ENCODE results near the gene SYF2. TPM values are rescaled to one million over a fixed set of nuclear protein-coding genes. Genes with fewer than 3 reads are reported as not detected.

SYF2 gene
- total and polyA plus RNA-seq, 2 donors (not counting 1 experiment from before 2014, with no cell fraction given), result 41.6 to 42.4 TPM

DNA sequence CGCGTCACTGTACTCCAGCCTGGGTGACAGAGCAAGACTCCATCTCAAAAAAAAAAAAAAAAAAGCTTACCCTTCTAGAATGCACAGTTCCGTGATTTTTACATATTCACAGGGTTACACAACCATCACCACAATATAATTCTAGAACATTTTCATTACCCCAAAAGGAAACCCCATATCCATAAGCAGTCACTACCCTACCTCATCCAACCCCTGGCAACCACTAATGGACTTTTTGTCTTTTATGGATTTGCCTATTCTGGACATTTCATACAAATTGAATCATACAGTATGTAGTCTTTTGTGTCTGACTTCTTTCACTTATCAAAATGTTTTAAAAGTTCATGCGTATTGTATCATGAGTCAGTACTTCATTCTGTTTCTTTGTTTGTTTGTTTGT lies 22.8 kb downstream of the SYF2 start:
- H3K4me1 ChIP-seq (ENCODE audit: control insufficient read depth, extremely low read depth, insufficient read depth, low read length), result no peaks in the 10 kb centered on the region
- H4K20me1 ChIP-seq (ENCODE audit: control insufficient read depth, extremely low read depth, insufficient read depth, low read length), result no peaks in the 10 kb centered on the region
- H3K4me2 ChIP-seq (ENCODE audit: extremely low read depth, insufficient read depth, low read length), result no peak overlapping the region
- H2AFZ ChIP-seq (ENCODE audit: low read length), result no peak overlapping the region
- TF ChIP-seq EZH2 (IDR thresholded peaks at IDR 0.05; ENCODE audit: low read length, missing control alignments) (no peak), CTCF (conservative IDR thresholded peaks at IDR 0.05 in 1 of 2, IDR thresholded peaks at IDR 0.05 in 1 of 2; ENCODE audit: low read depth in 1 of 2, low read length in 2 of 2) (no peak)
- H3K4me3 ChIP-seq (replicated peaks in 1 of 4; ENCODE audit: control extremely low read depth in 1 of 4, insufficient read depth in 1 of 4, low read depth in 3 of 4, low read length in 4 of 4), result no peak overlapping the region
- no peak overlapping the region for H3K27ac ChIP-seq (ENCODE audit: insufficient read depth, low read length)
- no peak overlapping the region for H3K9ac ChIP-seq (ENCODE audit: insufficient read depth, low read length)
- DNase-seq (ENCODE audit: low read depth in 2 of 2), result no peak
- no peaks in the 10 kb centered on the region for H3K27me3 ChIP-seq (ENCODE audit: control insufficient read depth, insufficient read depth, low read length)
- no peaks in the 10 kb centered on the region for H3K79me2 ChIP-seq (ENCODE audit: control insufficient read depth, insufficient read depth, low read length)
- H3K9me3 ChIP-seq (ENCODE audit: control insufficient read depth, insufficient read depth, low read depth, low read length), result no peaks in the 10 kb centered on the region
- no peaks in the 10 kb centered on the region for H3K36me3 ChIP-seq (ENCODE audit: control insufficient read depth, insufficient read depth, low read length)

DNA sequence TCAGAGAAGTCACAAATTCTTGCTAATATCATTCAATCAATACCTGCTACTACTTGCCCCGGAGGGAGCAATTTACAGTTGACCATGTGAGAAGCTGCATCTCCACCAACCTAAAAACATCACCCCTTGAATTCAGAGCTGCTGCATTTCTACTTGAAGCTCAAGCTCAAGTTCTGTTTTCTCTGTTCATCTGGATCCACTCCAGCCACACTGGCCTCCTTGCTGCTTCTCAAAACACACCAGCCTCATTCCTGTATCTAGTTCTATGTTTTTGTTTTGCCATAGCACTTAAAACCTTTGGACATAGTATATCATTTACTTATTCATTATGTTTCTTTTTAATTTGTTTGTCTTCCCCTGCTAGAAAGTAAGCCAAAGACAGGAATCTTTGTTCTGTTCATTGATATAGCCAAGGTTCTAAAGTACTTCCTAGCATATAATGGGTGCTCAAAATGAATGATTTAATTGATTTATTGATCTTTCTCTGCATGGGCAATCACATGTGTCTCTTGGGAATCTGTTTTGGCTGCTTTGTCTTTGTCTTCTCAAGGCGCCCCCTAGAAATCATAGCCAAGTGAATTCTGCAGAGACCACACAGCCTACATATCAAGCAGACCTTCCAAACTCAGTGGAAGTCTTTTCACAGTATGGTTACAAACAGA lies 23.6 kb downstream of the SYF2 start:
- no peak overlapping the region for H2AFZ ChIP-seq (ENCODE audit: low read length)
- DNase-seq (ENCODE audit: low read depth in 2 of 2), result no peak

GRCh38 chr1:25208092-25208491 lies 24.2 kb downstream of the SYF2 start:
- no peaks in the 10 kb centered on the region for H3K79me2 ChIP-seq (ENCODE audit: control insufficient read depth, insufficient read depth, low read length)
- H3K4me2 ChIP-seq (ENCODE audit: extremely low read depth, insufficient read depth, low read length), result no peak overlapping the region
- H3K9ac ChIP-seq (ENCODE audit: insufficient read depth, low read length), result no peak overlapping the region
- H3K4me1 ChIP-seq (ENCODE audit: control insufficient read depth, extremely low read depth, insufficient read depth, low read length), result no peaks in the 10 kb centered on the region
- no peak overlapping the region for H3K4me3 ChIP-seq (replicated peaks in 1 of 4; ENCODE audit: control extremely low read depth in 1 of 4, insufficient read depth in 1 of 4, low read depth in 3 of 4, low read length in 4 of 4)
- no peak overlapping the region for H2AFZ ChIP-seq (ENCODE audit: low read length)
- H4K20me1 ChIP-seq (ENCODE audit: control insufficient read depth, extremely low read depth, insufficient read depth, low read length), result no peaks in the 10 kb centered on the region
- H3K27me3 ChIP-seq (ENCODE audit: control insufficient read depth, insufficient read depth, low read length), result no peaks in the 10 kb centered on the region
- no peak for DNase-seq (ENCODE audit: low read depth in 2 of 2)
- TF ChIP-seq CTCF (conservative IDR thresholded peaks at IDR 0.05 in 1 of 2, IDR thresholded peaks at IDR 0.05 in 1 of 2; ENCODE audit: low read depth in 1 of 2, low read length in 2 of 2) (no peak), EZH2 (IDR thresholded peaks at IDR 0.05; ENCODE audit: low read length, missing control alignments) (no peak)
- no peaks in the 10 kb centered on the region for H3K36me3 ChIP-seq (ENCODE audit: control insufficient read depth, insufficient read depth, low read length)
- no peaks in the 10 kb centered on the region for H3K9me3 ChIP-seq (ENCODE audit: control insufficient read depth, insufficient read depth, low read depth, low read length)
- H3K27ac ChIP-seq (ENCODE audit: insufficient read depth, low read length), result no peak overlapping the region

More for the DNA sequence above, 23.6 kb downstream of the SYF2 start:
- no peak overlapping the region for H3K4me3 ChIP-seq (replicated peaks in 1 of 4; ENCODE audit: control extremely low read depth in 1 of 4, insufficient read depth in 1 of 4, low read depth in 3 of 4, low read length in 4 of 4)
- no peak overlapping the region for H3K27ac ChIP-seq (ENCODE audit: insufficient read depth, low read length)
- no peaks in the 10 kb centered on the region for H3K36me3 ChIP-seq (ENCODE audit: control insufficient read depth, insufficient read depth, low read length)
- no peaks in the 10 kb centered on the region for H3K4me1 ChIP-seq (ENCODE audit: control insufficient read depth, extremely low read depth, insufficient read depth, low read length)
- H4K20me1 ChIP-seq (ENCODE audit: control insufficient read depth, extremely low read depth, insufficient read depth, low read length), result no peaks in the 10 kb centered on the region
- TF ChIP-seq EZH2 (IDR thresholded peaks at IDR 0.05; ENCODE audit: low read length, missing control alignments) (no peak), CTCF (conservative IDR thresholded peaks at IDR 0.05 in 1 of 2, IDR thresholded peaks at IDR 0.05 in 1 of 2; ENCODE audit: low read depth in 1 of 2, low read length in 2 of 2) (no peak)
- H3K9ac ChIP-seq (ENCODE audit: insufficient read depth, low read length), result no peak overlapping the region
- H3K27me3 ChIP-seq (ENCODE audit: control insufficient read depth, insufficient read depth, low read length), result no peaks in the 10 kb centered on the region
- H3K9me3 ChIP-seq (ENCODE audit: control insufficient read depth, insufficient read depth, low read depth, low read length), result no peaks in the 10 kb centered on the region
- no peak overlapping the region for H3K4me2 ChIP-seq (ENCODE audit: extremely low read depth, insufficient read depth, low read length)
- H3K79me2 ChIP-seq (ENCODE audit: control insufficient read depth, insufficient read depth, low read length), result no peaks in the 10 kb centered on the region
